H9 (cell line): ENCODE data around the gene OSBPL10. TPM values are rescaled to one million over a fixed set of nuclear protein-coding genes. Genes with fewer than 3 reads are reported as not detected.

Source experiments
- DNase-seq: peaks from one replicate; pipeline ENCODE4 v3.0.0-alpha.2; 2017
- H2AFZ ChIP-seq: one replicate; pipeline ENCODE4 v1.6.1; 2013; ENCODE audit warnings: mild to moderate bottlenecking, low read length, control low read depth, moderate library complexity
- H2AK5ac ChIP-seq: 2 replicates; pipeline ENCODE4 v1.6.1; 2013; ENCODE audit warnings: low read length, control low read depth, mixed read lengths; ENCODE audit not compliant: insufficient read length
- H2BK120ac ChIP-seq: one replicate; pipeline ENCODE4 v1.6.1; 2013; ENCODE audit warnings: low read depth, mild to moderate bottlenecking, low read length, control low read depth, inconsistent platforms; ENCODE audit not compliant: poor library complexity, severe bottlenecking
- H2BK12ac ChIP-seq: 2 replicates; pipeline ENCODE4 v1.6.1; 2013; ENCODE audit warnings: low read length, control low read depth, mixed read lengths, low read depth; ENCODE audit not compliant: insufficient read length
- H2BK15ac ChIP-seq: 2 replicates; pipeline ENCODE4 v1.6.1; 2013; ENCODE audit warnings: low read depth, low read length, control low read depth
- H2BK20ac ChIP-seq: one replicate; pipeline ENCODE4 v1.6.1; 2013; ENCODE audit warnings: low read depth, mild to moderate bottlenecking, low read length, control low read depth, inconsistent platforms; ENCODE audit not compliant: poor library complexity, severe bottlenecking
- H2BK5ac ChIP-seq: 2 replicates; pipeline ENCODE4 v1.6.1; 2013; ENCODE audit warnings: low read length, control low read depth, mixed read lengths; ENCODE audit not compliant: insufficient read length
- H3K14ac ChIP-seq: 2 replicates; pipeline ENCODE4 v1.6.1; 2013; ENCODE audit warnings: low read length, control low read depth; ENCODE audit not compliant: insufficient read depth
- H3K18ac ChIP-seq: 2 replicates; pipeline ENCODE4 v1.6.1; 2013; ENCODE audit warnings: low read depth, mild to moderate bottlenecking, mixed read lengths, low read length, control low read depth; ENCODE audit not compliant: insufficient read length
- H3K23ac ChIP-seq: 2 replicates; pipeline ENCODE4 v1.6.1; 2013; ENCODE audit warnings: low read length, control low read depth, mixed read lengths, low read depth; ENCODE audit not compliant: insufficient read length
- H3K23me2 ChIP-seq: 2 replicates; pipeline ENCODE4 v1.6.1; 2013; ENCODE audit warnings: low read depth, mild to moderate bottlenecking, mixed read lengths, low read length, control low read depth; ENCODE audit not compliant: insufficient read length, poor library complexity, severe bottlenecking
- H3K27ac ChIP-seq: 2 replicates; pipeline ENCODE4 v1.5.1; 2013; ENCODE audit warnings: low read length, control low read depth, mixed read lengths, low read depth; ENCODE audit not compliant: insufficient read length
- H3K27me3 ChIP-seq: 2 replicates; pipeline ENCODE4 v1.6.1; 2013; ENCODE audit warnings: low read length, control low read depth, inconsistent platforms; ENCODE audit not compliant: insufficient read depth
- H3K4ac ChIP-seq: 2 replicates; pipeline ENCODE4 v1.6.1; 2013; ENCODE audit warnings: low read depth, mild to moderate bottlenecking, control low read depth, inconsistent platforms, low read length, moderate library complexity
- H3K4me1 ChIP-seq: 2 replicates; pipeline ENCODE4 v1.6.1; 2013; ENCODE audit warnings: low read length, control low read depth, inconsistent platforms; ENCODE audit not compliant: insufficient read depth
- H3K4me2 ChIP-seq: 2 replicates; pipeline ENCODE4 v1.6.1; 2013; ENCODE audit warnings: low read length, control low read depth, mixed read lengths; ENCODE audit not compliant: insufficient read length, insufficient read depth
- H3K56ac ChIP-seq: 2 replicates; pipeline ENCODE4 v1.6.1; 2013; ENCODE audit warnings: low read depth, mild to moderate bottlenecking, mixed read lengths, low read length, control low read depth; ENCODE audit not compliant: insufficient read length
- H3K79me1 ChIP-seq: 2 replicates; pipeline ENCODE4 v1.6.1; 2013; ENCODE audit warnings: low read depth, mild to moderate bottlenecking, moderate library complexity, low read length, control low read depth, inconsistent platforms; ENCODE audit not compliant: insufficient read depth, poor library complexity, severe bottlenecking
- H3K79me2 ChIP-seq: 2 replicates; pipeline ENCODE4 v1.6.1; 2013; ENCODE audit warnings: low read length, control low read depth, inconsistent platforms; ENCODE audit not compliant: insufficient read depth
- H3K9ac ChIP-seq: 2 replicates; pipeline ENCODE4 v1.6.1; 2013; ENCODE audit warnings: low read length, control low read depth, mixed read lengths; ENCODE audit not compliant: insufficient read length; ENCODE audit errors: extremely low read depth
- H3K9me3 ChIP-seq: one replicate; pipeline ENCODE4 v1.6.1; 2013; ENCODE audit warnings: low read depth, low read length, inconsistent platforms; ENCODE audit not compliant: control insufficient read depth
- H3T11ph ChIP-seq: one replicate; pipeline ENCODE4 v1.6.1; 2013; ENCODE audit warnings: mild to moderate bottlenecking, low read length, control low read depth, inconsistent platforms
- H4K20me1 ChIP-seq: one replicate; pipeline ENCODE4 v1.6.1; 2013; ENCODE audit not compliant: control insufficient read depth, insufficient read length, insufficient read depth
- H4K5ac ChIP-seq: 2 replicates; pipeline ENCODE4 v1.6.1; 2013; ENCODE audit warnings: low read depth, mild to moderate bottlenecking, mixed read lengths, low read length, control low read depth; ENCODE audit not compliant: insufficient read length
- H4K8ac ChIP-seq: replicated peaks from 2 replicates; pipeline ENCODE4 v1.6.1; 2013; ENCODE audit warnings: low read length, control low read depth, mixed read lengths, low read depth; ENCODE audit not compliant: insufficient read length
- H4K91ac ChIP-seq: 2 replicates; pipeline ENCODE4 v1.6.1; 2013; ENCODE audit warnings: low read depth, mild to moderate bottlenecking, moderate library complexity, mixed read lengths, low read length, control low read depth; ENCODE audit not compliant: insufficient read length
- H3K27ac Mint-ChIP-seq, 3 experiments: 2 replicates in 2 of 3; 3 replicates in 1 of 3; pipeline ENCODE4 v1.8.0; 2020 to 2021; ENCODE audit warnings: mixed read lengths in 3 of 3, mild to moderate bottlenecking in 1 of 3, moderate library complexity in 1 of 3
- H3K27me3 Mint-ChIP-seq: 2 replicates; pipeline ENCODE4 v1.8.0; 2021; ENCODE audit warnings: low read depth, mild to moderate bottlenecking, moderate library complexity, mixed read lengths
- H3K36me3 Mint-ChIP-seq, 3 experiments: 2 replicates in 2 of 3; 3 replicates in 1 of 3; pipeline ENCODE4 v1.8.0; 2020 to 2021; ENCODE audit warnings: low read depth in 3 of 3, mixed read lengths in 3 of 3; ENCODE audit not compliant: insufficient read depth in 1 of 3
- H3K4me1 Mint-ChIP-seq, 2 experiments: 2 replicates each; pipeline ENCODE4 v1.8.0; 2020; ENCODE audit warnings: mixed read lengths in 2 of 2
- H3K4me3 Mint-ChIP-seq, 2 experiments: 2 replicates in 1 of 2; 3 replicates in 1 of 2; pipeline ENCODE4 v1.8.0; 2020 to 2021; ENCODE audit warnings: mild to moderate bottlenecking in 2 of 2, mixed read lengths in 2 of 2, moderate library complexity in 1 of 2
- H3K9me3 Mint-ChIP-seq, 2 experiments: 2 replicates in 1 of 2; 3 replicates in 1 of 2; pipeline ENCODE4 v1.8.0; 2020; ENCODE audit warnings: mild to moderate bottlenecking in 2 of 2, mixed read lengths in 2 of 2, moderate library complexity in 1 of 2
- WGBS: extraction: QIAGEN DNeasy Blood & Tissue Kit; methylation state at CpG from one replicate; pipeline ENCODE4 v1.1.7; 2013; ENCODE audit warnings: missing lambda C conversion rate, low lambda C conversion rate, mixed read lengths; ENCODE audit not compliant: insufficient read length; ENCODE audit errors: extremely low coverage; 5-methylcytosine and 5-hydroxymethylcytosine counted together
- total RNA-seq: library from RNA; stranded (reverse); gene quantifications from 2 replicates; pipeline ENCODE4 v1.2.1, GENCODE V29; 2021
- TF ChIP-seq, protein P1 (sequence below): fragments of 200-600 bp; sonication (generic); conservative IDR thresholded peaks from 3 replicates; pipeline ENCODE4 v1.8.0; 2021; ENCODE audit warnings: antibody characterized with exemption, mild to moderate bottlenecking

The OSBPL10 gene
- total RNA-seq, 1 experiment from 2014 or later: 42.7 TPM

DNA sequence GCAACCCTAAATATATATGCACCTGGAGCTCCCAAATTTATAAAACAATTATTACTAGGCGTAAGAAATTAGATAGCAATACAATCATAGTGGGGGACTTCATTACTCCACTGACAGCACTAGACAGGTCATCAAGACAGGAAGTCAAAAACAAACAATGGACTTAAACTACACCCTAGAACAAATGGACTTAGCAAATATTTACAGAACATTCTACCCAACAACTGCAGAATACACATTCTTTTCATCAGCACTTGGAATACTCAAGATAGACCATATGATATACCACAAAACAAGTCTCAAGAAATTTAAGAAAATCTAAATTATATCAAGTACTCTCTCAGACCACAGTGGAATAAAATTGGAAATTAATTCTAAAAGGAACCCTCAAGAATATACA is 201.5 kb downstream of the OSBPL10 start:
- Histone ChIP-seq H2BK5ac (no peak overlapping the region), H3K9me3 (no peaks in the 10 kb centered on the region), H3T11ph (no peak overlapping the region), H3K14ac (no peak overlapping the region), H3K4ac (no peak overlapping the region), H2BK120ac (no peak overlapping the region), H4K20me1 (no peaks in the 10 kb centered on the region), H4K91ac (no peak overlapping the region), H3K79me1 (no peaks in the 10 kb centered on the region), H3K23ac (no peak overlapping the region), H3K79me2 (no peaks in the 10 kb centered on the region; the same call in 1 of the 2 replicates), H2BK15ac (no peak overlapping the region), H3K18ac (no peak overlapping the region), H3K27me3 (no peaks in the 10 kb centered on the region), H3K56ac (no peak overlapping the region), H4K5ac (no peak overlapping the region), H3K4me2 (no peak overlapping the region), H3K4me1 (no peaks in the 10 kb centered on the region), H4K8ac (no peak overlapping the region), H3K9ac (no peak overlapping the region), H2AK5ac (no peak overlapping the region), H3K27ac (no peak overlapping the region), H2AFZ (no peak overlapping the region), H2BK12ac (no peak overlapping the region), H3K23me2 (no peaks in the 10 kb centered on the region), H2BK20ac (no peak overlapping the region)
- no CpG with 5 or more reads among the region's 1 CpG for WGBS
- Mint-ChIP-seq H3K4me3 (no peak overlapping the region), H3K27me3 (no peaks in the 10 kb centered on the region), H3K4me1 (peaks cover 5 to 27% of the 10 kb centered on the region in 2 experiments; a peak in 3 of 4 replicates), H3K36me3 (peaks cover 10 to 17% (median 14%) of the 10 kb centered on the region in 3 experiments; a peak in 6 of 7 replicates), H3K9me3 (peaks cover 7 to 16% of the 10 kb centered on the region in 2 experiments), H3K27ac (no peak overlapping the region)
- TF ChIP-seq, protein P1, sequence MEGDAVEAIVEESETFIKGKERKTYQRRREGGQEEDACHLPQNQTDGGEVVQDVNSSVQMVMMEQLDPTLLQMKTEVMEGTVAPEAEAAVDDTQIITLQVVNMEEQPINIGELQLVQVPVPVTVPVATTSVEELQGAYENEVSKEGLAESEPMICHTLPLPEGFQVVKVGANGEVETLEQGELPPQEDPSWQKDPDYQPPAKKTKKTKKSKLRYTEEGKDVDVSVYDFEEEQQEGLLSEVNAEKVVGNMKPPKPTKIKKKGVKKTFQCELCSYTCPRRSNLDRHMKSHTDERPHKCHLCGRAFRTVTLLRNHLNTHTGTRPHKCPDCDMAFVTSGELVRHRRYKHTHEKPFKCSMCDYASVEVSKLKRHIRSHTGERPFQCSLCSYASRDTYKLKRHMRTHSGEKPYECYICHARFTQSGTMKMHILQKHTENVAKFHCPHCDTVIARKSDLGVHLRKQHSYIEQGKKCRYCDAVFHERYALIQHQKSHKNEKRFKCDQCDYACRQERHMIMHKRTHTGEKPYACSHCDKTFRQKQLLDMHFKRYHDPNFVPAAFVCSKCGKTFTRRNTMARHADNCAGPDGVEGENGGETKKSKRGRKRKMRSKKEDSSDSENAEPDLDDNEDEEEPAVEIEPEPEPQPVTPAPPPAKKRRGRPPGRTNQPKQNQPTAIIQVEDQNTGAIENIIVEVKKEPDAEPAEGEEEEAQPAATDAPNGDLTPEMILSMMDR: no peak
- no peak for DNase-seq
